Glutamatergic neuron (in vitro differentiated cells): ENCODE data around the gene ING4. TPM values are rescaled to one million over a fixed set of nuclear protein-coding genes. Genes with fewer than 3 reads are reported as not detected.
"Not testable (repeated sequence)": the region's sequence is repeated elsewhere in the genome, so short reads cannot be mapped to it uniquely, and the experiment has no call there.

Experiments
- DNase-seq: peaks from one replicate; pipeline ENCODE4 v3.0.0; 2022
- H3K27ac Mint-ChIP-seq: one replicate; pipeline ENCODE4 v1.8.0; 2020; ENCODE audit warnings: mild to moderate bottlenecking, mixed read lengths, inconsistent platforms; ENCODE audit not compliant: unreplicated experiment
- H3K27me3 Mint-ChIP-seq: one replicate; pipeline ENCODE4 v1.8.0; 2020; ENCODE audit warnings: mild to moderate bottlenecking, moderate library complexity, mixed read lengths, inconsistent platforms; ENCODE audit not compliant: unreplicated experiment
- H3K36me3 Mint-ChIP-seq: one replicate; pipeline ENCODE4 v1.8.0; 2020; ENCODE audit warnings: mild to moderate bottlenecking, mixed read lengths, inconsistent platforms; ENCODE audit not compliant: unreplicated experiment
- H3K4me1 Mint-ChIP-seq: one replicate; pipeline ENCODE4 v1.8.0; 2020; ENCODE audit warnings: mild to moderate bottlenecking, low read depth, mixed read lengths, inconsistent platforms; ENCODE audit not compliant: unreplicated experiment
- H3K4me3 Mint-ChIP-seq: one replicate; pipeline ENCODE4 v1.8.0; 2020; ENCODE audit warnings: mild to moderate bottlenecking, mixed read lengths, inconsistent platforms; ENCODE audit not compliant: unreplicated experiment
- H3K9me3 Mint-ChIP-seq: one replicate; pipeline ENCODE4 v1.8.0; 2020; ENCODE audit warnings: mild to moderate bottlenecking, moderate library complexity, mixed read lengths, inconsistent platforms; ENCODE audit not compliant: unreplicated experiment
- long read RNA-seq: library from polyadenylated mRNA; unstranded; transcript quantifications from one replicate; pipeline ENCODE4 v2.0.0, GENCODE V29; 2020; ENCODE audit not compliant: unreplicated experiment
- total RNA-seq: library from RNA; stranded (reverse); fragmentation: NEBNext Ultra II Directional; extraction: Animal tissue kit (Norgen Biotek cat#: 25700); gene quantifications from one replicate; pipeline ENCODE4 v1.2.1, GENCODE V29; 2021; ENCODE audit not compliant: unreplicated experiment
- TF ChIP-seq, protein P1 (sequence below): fragments of 200-600 bp; sonication (generic); IDR thresholded peaks from one replicate; pipeline ENCODE4 v1.5.0; 2021; ENCODE audit not compliant: partially characterized antibody, unreplicated experiment

ING4 gene
- 76.9 TPM for total RNA-seq
- long read RNA-seq, transcript ING4-201 (8 exons, 1,709 nt): major isoform, 42 of 116 reads
- long read RNA-seq, transcript ING4-203 (8 exons, 741 nt): minor isoform, 10 of 116 reads
- long read RNA-seq, transcript ING4-202 (8 exons, 1,393 nt): minor isoform, 27 of 116 reads
- long read RNA-seq, partial matches to known transcripts: 1 of 116 reads
- long read RNA-seq, other reads (novel, unspliced or antisense): 29 of 116 reads

DNA sequence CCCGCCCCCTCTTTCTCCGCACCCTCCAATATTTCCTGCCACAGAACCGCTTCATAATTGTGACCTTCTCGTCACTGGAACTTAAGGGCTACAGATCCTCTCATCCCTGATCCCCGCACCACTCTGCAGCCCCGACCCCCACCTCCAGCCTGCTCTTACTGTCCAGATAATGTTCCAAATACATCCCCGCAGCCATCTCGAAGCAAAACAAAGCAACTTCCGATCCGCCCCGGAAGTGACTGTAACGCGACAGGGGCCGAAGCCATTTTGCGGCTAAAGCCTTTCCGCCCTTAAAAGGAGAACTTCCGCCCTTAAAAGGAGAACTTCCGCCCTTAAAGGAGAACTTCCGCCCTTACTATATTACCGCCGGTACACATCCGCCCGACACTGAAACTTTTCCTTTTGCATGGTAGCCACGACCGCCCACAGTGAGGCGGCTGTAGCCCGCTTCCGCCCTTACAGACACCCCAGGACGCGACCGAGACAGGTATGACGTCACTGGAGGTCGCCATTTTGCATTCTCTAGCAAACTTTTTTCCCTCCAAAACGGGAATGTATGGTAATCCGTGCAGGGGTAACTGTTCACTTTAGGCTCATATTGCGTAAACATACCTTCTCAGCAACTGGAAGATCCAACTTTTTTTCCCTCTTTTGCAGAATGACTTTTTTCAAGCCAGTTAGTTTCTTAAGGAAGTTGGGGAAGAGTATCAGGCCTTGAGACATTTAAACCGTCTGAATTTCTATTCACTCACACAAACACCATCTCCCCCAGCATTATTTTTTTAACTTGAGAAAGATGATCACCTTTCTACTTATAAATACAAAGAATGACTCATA, at the start of gene ING4:
ING4 (minus strand) TSS at position 214 of the 837 bp plus-strand sequence; CDS start at position 196, 18 bp downstream.
- Mint-ChIP-seq H3K4me1 (peaks cover 7% of the 10 kb centered on the region), H3K4me3 (peak within 1 kb of the TSS; percentile 95), H3K9me3 (peaks cover 14% of the 10 kb centered on the region), H3K36me3 (no peaks in the 10 kb centered on the region), H3K27ac (peak within 1 kb of the TSS; percentile 99), H3K27me3 (peaks cover 10% of the 10 kb centered on the region)
- TF ChIP-seq, protein P1, sequence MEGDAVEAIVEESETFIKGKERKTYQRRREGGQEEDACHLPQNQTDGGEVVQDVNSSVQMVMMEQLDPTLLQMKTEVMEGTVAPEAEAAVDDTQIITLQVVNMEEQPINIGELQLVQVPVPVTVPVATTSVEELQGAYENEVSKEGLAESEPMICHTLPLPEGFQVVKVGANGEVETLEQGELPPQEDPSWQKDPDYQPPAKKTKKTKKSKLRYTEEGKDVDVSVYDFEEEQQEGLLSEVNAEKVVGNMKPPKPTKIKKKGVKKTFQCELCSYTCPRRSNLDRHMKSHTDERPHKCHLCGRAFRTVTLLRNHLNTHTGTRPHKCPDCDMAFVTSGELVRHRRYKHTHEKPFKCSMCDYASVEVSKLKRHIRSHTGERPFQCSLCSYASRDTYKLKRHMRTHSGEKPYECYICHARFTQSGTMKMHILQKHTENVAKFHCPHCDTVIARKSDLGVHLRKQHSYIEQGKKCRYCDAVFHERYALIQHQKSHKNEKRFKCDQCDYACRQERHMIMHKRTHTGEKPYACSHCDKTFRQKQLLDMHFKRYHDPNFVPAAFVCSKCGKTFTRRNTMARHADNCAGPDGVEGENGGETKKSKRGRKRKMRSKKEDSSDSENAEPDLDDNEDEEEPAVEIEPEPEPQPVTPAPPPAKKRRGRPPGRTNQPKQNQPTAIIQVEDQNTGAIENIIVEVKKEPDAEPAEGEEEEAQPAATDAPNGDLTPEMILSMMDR: no peak
- peak; percentile 88 for DNase-seq

DNA sequence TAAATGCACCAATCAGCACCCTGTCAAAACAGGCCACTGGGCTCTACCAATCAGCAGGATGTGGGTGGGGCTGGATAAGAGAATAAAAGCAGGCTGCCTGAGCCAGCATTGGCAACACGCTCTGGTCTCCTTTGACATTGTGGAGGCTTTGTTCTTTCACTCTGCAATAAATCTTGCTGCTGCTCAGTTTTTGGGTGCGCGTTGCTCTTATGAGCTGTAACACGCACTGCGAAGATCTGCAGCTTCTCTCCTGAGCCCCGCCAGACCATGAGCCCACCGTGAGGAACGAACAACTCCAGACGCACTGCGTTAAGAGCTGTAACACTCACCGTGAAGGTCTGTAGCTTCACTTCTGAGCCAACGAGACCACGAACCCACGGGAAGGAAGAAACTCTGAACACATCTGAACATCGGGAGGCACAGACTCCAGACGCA, 46.1 kb upstream of the ING4 start:
- H3K27me3 Mint-ChIP-seq: peaks cover 11% of the 10 kb centered on the region
- DNase-seq: no peak
- TF ChIP-seq, protein P1: no peak
- no peak overlapping the region for H3K27ac Mint-ChIP-seq
- no peak overlapping the region for H3K4me3 Mint-ChIP-seq
- H3K9me3 Mint-ChIP-seq: peaks cover 3% of the 10 kb centered on the region
- peaks cover 1% of the 10 kb centered on the region for H3K4me1 Mint-ChIP-seq
- no peaks in the 10 kb centered on the region for H3K36me3 Mint-ChIP-seq

DNA sequence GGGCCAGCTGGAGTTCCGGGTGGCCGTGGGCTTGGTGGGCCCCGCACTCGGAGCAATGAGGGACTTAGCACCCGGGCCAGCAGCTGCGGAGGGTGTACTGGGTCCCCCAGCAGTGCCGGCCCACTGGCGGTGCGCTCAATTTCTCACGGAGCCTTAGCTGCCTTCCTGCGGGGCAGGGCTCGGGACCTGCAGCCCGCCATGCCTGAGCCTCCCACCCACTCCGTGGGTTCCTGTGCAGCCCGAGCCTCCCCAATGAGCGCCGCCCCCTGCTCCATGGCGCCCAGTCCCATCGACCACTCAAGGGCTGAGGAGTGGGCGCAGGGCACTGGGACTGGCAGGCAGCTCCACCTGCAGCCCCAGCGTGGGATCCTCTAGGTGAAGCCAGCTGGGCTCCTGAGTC, 45.4 kb upstream of the ING4 start:
- not testable (repeated sequence) for H3K4me1 Mint-ChIP-seq, H3K9me3 Mint-ChIP-seq

DNA sequence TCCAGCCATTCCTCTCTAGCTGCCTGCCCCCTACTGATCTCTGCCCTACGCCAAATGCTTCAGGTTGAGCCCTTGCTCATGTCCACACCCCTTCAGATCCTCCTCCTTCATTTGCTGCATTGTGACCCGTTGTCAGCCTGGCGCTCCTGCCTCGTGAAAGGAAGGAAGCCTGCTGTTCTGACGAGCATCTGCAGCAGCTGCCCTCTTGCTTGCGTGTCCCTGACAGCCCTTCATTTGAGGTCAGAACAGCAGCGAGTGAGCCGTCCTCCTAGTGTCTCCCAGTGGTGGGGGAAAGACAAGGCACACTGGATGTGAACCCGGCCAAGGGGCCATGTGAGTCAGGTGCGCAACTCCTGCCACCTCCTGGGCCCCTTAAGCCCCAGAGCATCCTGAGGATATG, 40.7 kb upstream of the ING4 start:
- Mint-ChIP-seq H3K36me3 (peaks cover 8% of the 10 kb centered on the region), H3K4me1 (peaks cover 15% of the 10 kb centered on the region), H3K4me3 (peak overlapping the region; percentile 60), H3K27me3 (peaks cover 33% of the 10 kb centered on the region), H3K9me3 (peaks cover 31% of the 10 kb centered on the region), H3K27ac (peak overlapping the region; percentile 89)
- TF ChIP-seq, protein P1: no peak
- DNase-seq: peak; percentile 69

More for the DNA sequence above, 45.4 kb upstream of the ING4 start:
- not testable (repeated sequence) for H3K4me3 Mint-ChIP-seq, H3K27ac Mint-ChIP-seq, DNase-seq, H3K36me3 Mint-ChIP-seq
- peaks cover 11% of the 10 kb centered on the region for H3K27me3 Mint-ChIP-seq

DNA sequence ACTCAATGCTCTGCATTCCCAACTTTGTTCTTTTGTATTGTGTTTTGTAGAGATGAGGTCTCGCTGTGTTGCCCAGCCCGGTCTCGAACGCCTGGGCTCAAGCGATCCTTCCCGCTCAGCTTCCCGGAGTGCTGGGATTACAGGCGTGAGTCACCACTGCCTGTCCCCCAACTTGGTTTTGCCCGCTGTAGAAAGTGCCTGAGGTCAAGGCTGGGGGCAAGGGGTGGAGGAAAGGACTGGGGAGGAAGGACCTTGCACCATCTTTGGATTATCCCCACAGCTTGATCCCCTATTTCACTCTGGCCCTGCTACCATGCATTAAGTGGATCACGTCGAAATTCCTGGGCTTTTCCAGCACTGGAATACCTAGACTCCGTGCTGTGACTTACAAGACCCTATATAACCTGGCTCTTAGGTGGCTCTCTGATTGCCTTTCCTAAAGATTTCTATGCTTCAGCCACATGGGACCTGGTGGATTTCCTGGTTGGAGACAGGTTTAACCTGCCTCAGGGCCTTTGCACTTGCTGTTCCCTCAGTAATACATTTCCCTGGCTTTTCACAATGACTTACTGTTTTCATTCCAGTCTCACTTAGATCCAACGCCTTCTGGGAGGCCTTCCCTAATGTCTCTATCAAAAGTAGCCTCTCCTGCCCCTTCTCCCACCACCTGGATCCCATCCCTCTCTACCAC, 38.3 kb upstream of the ING4 start:
- Mint-ChIP-seq H3K27me3 (peaks cover 38% of the 10 kb centered on the region), H3K4me1 (peaks cover 24% of the 10 kb centered on the region), H3K9me3 (peaks cover 40% of the 10 kb centered on the region), H3K27ac (peak overlapping the region; percentile 88), H3K4me3 (peak overlapping the region; percentile 83), H3K36me3 (peaks cover 8% of the 10 kb centered on the region)
- no peak for DNase-seq
- TF ChIP-seq, protein P1: no peak
